ENCODE measurements around the gene CHST11. TPM values are rescaled to one million over a fixed set of nuclear protein-coding genes. Genes with fewer than 3 reads are reported as not detected.

Gene CHST11
- total RNA-seq, 1 donor from 2014 or later: 11.4 TPM

- peak overlapping the region; percentile 47 for H3K27ac Mint-ChIP-seq
- H3K9me3 Mint-ChIP-seq (ENCODE audit: low read depth): peaks cover 5% of the 10 kb centered on the region
- peaks cover 5% of the 10 kb centered on the region for H3K36me3 Mint-ChIP-seq (ENCODE audit: insufficient read depth)
- H3K4me3 Mint-ChIP-seq (ENCODE audit: low read depth): no peak overlapping the region
- DNase-seq (ENCODE audit: low spot score, unreplicated experiment): no peak
- TF ChIP-seq CTCF (IDR thresholded peaks at IDR 0.05; ENCODE audit: unreplicated experiment): no peak
- peaks cover 20% of the 10 kb centered on the region for H3K27me3 Mint-ChIP-seq
- H3K4me1 Mint-ChIP-seq (ENCODE audit: low read depth): peaks cover 9% of the 10 kb centered on the region
Observed at GRCh38 chr12:104694161-104694560, 237.4 kb downstream of the CHST11 start.

- H3K36me3 Mint-ChIP-seq (ENCODE audit: insufficient read depth): peaks cover 5% of the 10 kb centered on the region
- peaks cover 11% of the 10 kb centered on the region for H3K4me1 Mint-ChIP-seq (ENCODE audit: low read depth)
- peaks cover 5% of the 10 kb centered on the region for H3K9me3 Mint-ChIP-seq (ENCODE audit: low read depth)
- DNase-seq (ENCODE audit: low spot score, unreplicated experiment): no peak
- peaks cover 20% of the 10 kb centered on the region for H3K27me3 Mint-ChIP-seq
- no peak overlapping the region for H3K27ac Mint-ChIP-seq
- TF ChIP-seq CTCF (IDR thresholded peaks at IDR 0.05; ENCODE audit: unreplicated experiment): no peak
- H3K4me3 Mint-ChIP-seq (ENCODE audit: low read depth): no peak overlapping the region
Observed at GRCh38 chr12:104694711-104695110, 238.0 kb downstream of the CHST11 start.

- DNase-seq (ENCODE audit: low spot score, unreplicated experiment): no peak
- H3K4me1 Mint-ChIP-seq (ENCODE audit: low read depth): peaks cover 11% of the 10 kb centered on the region
- no peak overlapping the region for H3K4me3 Mint-ChIP-seq (ENCODE audit: low read depth)
- H3K9me3 Mint-ChIP-seq (ENCODE audit: low read depth): peaks cover 5% of the 10 kb centered on the region
- H3K27me3 Mint-ChIP-seq: peaks cover 20% of the 10 kb centered on the region
- H3K27ac Mint-ChIP-seq: no peak overlapping the region
- no peak for TF ChIP-seq CTCF (IDR thresholded peaks at IDR 0.05; ENCODE audit: unreplicated experiment)
- peaks cover 5% of the 10 kb centered on the region for H3K36me3 Mint-ChIP-seq (ENCODE audit: insufficient read depth)
Observed at GRCh38 chr12:104695453-104696148, 238.9 kb downstream of the CHST11 start.

GRCh38 chr12:104697186-104697585 is 240.4 kb downstream of the CHST11 start:
- Mint-ChIP-seq H3K9me3 (ENCODE audit: low read depth) (peaks cover 5% of the 10 kb centered on the region), H3K27ac (no peak overlapping the region), H3K27me3 (peaks cover 23% of the 10 kb centered on the region), H3K4me3 (ENCODE audit: low read depth) (no peak overlapping the region), H3K4me1 (ENCODE audit: low read depth) (peaks cover 11% of the 10 kb centered on the region), H3K36me3 (ENCODE audit: insufficient read depth) (peaks cover 4% of the 10 kb centered on the region)
- no peak for DNase-seq (ENCODE audit: low spot score, unreplicated experiment)
- TF ChIP-seq CTCF (IDR thresholded peaks at IDR 0.05; ENCODE audit: unreplicated experiment): no peak

GRCh38 chr12:104698871-104699270 is 242.1 kb downstream of the CHST11 start:
- peaks cover 15% of the 10 kb centered on the region for H3K4me1 Mint-ChIP-seq (ENCODE audit: low read depth)
- no peak overlapping the region for H3K27ac Mint-ChIP-seq
- H3K27me3 Mint-ChIP-seq: peaks cover 31% of the 10 kb centered on the region
- H3K4me3 Mint-ChIP-seq (ENCODE audit: low read depth): no peak overlapping the region
- peaks cover 1% of the 10 kb centered on the region for H3K36me3 Mint-ChIP-seq (ENCODE audit: insufficient read depth)
- no peak for TF ChIP-seq CTCF (IDR thresholded peaks at IDR 0.05; ENCODE audit: unreplicated experiment)
- H3K9me3 Mint-ChIP-seq (ENCODE audit: low read depth): no peaks in the 10 kb centered on the region
- no peak for DNase-seq (ENCODE audit: low spot score, unreplicated experiment)
